ENCODE data around the gene TMEM186. TPM values are rescaled to one million over a fixed set of nuclear protein-coding genes. Genes with fewer than 3 reads are reported as not detected.
A peak's percentile ranks its signal among the peaks of the same experiment; 100 is the strongest.
"Not testable (repeated sequence)": the region's sequence is repeated elsewhere in the genome, so short reads cannot be mapped to it uniquely, and the experiment has no call there.

Gene TMEM186
- total and polyA plus RNA-seq, 8 donors, result 8.8 to 15.6 (median 12.4) TPM

GRCh38 chr16:8788578-8789172 is 8.8 kb downstream of the TMEM186 start:
- Histone ChIP-seq H3K4me3 (no peak overlapping the region), H3K27ac (no peak overlapping the region), H3K9me3 (no peaks in the 10 kb centered on the region), H3K36me3 (no peaks in the 10 kb centered on the region), H3K4me1 (no peaks in the 10 kb centered on the region), H3K27me3 (no peaks in the 10 kb centered on the region)
- no peak for ATAC-seq
- TF ChIP-seq CTCF (IDR thresholded peaks at IDR 0.05), result no peak
- DNase-seq, result no peak
- intact Hi-C loops (cut with DNase I), result no loop called here

- H3K9me3 ChIP-seq; H3K36me3 ChIP-seq; H3K4me1 ChIP-seq; intact Hi-C loops (cut with DNase I); H3K4me3 ChIP-seq; H3K27me3 ChIP-seq; H3K27ac ChIP-seq; ATAC-seq: not testable (repeated sequence)
- peak in 1 of 4 donors; percentile 53 for DNase-seq
These were observed 11.1 kb downstream of the TMEM186 start for GRCh38 chr16:8786316-8786715.

- no peaks in the 10 kb centered on the region for H3K27me3 ChIP-seq
- ATAC-seq (no peak), DNase-seq (no peak)
- no peak overlapping the region for H3K4me3 ChIP-seq
- H3K4me1 ChIP-seq, result no peaks in the 10 kb centered on the region
- no peaks in the 10 kb centered on the region for H3K9me3 ChIP-seq
- no peak overlapping the region for H3K27ac ChIP-seq
- no peak for TF ChIP-seq CTCF (IDR thresholded peaks at IDR 0.05)
- intact Hi-C loops (cut with DNase I), result no loop called here
- no peaks in the 10 kb centered on the region for H3K36me3 ChIP-seq
These were observed 12.0 kb downstream of the TMEM186 start for GRCh38 chr16:8785408-8785807.

GRCh38 chr16:8782673-8783072 is 14.8 kb downstream of the TMEM186 start:
- Histone ChIP-seq H3K27ac (no peak overlapping the region), H3K4me3 (no peak overlapping the region), H3K4me1 (no peaks in the 10 kb centered on the region), H3K27me3 (no peaks in the 10 kb centered on the region), H3K36me3 (peaks cover 0 to 7% of the 10 kb centered on the region in 2 donors), H3K9me3 (no peaks in the 10 kb centered on the region)
- intact Hi-C loops (cut with DNase I), result no loop called here
- no peak for ATAC-seq
- TF ChIP-seq CTCF (IDR thresholded peaks at IDR 0.05), result no peak
- DNase-seq, result no peak

- peaks cover 0 to 7% of the 10 kb centered on the region in 2 donors for H3K36me3 ChIP-seq
- TF ChIP-seq CTCF (IDR thresholded peaks at IDR 0.05), result no peak
- no peaks in the 10 kb centered on the region for H3K9me3 ChIP-seq
- DNase-seq, result no peak
- H3K27ac ChIP-seq, result no peak overlapping the region
- no peaks in the 10 kb centered on the region for H3K27me3 ChIP-seq
- intact Hi-C loops (cut with DNase I), result no loop called here
- no peak overlapping the region for H3K4me3 ChIP-seq
- no peak for ATAC-seq
- no peaks in the 10 kb centered on the region for H3K4me1 ChIP-seq
These were observed 15.6 kb downstream of the TMEM186 start for GRCh38 chr16:8781797-8782196.

- ATAC-seq, result no peak
- TF ChIP-seq CTCF (IDR thresholded peaks at IDR 0.05), result no peak
- H3K36me3 ChIP-seq, result peaks cover 0 to 40% of the 10 kb centered on the region in 2 donors
These were observed 20.2 kb downstream of the TMEM186 start for GRCh38 chr16:8777217-8777616.

More at GRCh38 chr16:8777217-8777616, 20.2 kb downstream of the TMEM186 start:
- H3K9me3 ChIP-seq, result no peaks in the 10 kb centered on the region
- H3K27ac ChIP-seq, result no peak overlapping the region
- intact Hi-C loops (cut with DNase I), result no loop called here
- no peaks in the 10 kb centered on the region for H3K27me3 ChIP-seq
- DNase-seq, result no peak
- H3K4me3 ChIP-seq, result no peak overlapping the region
- H3K4me1 ChIP-seq, result no peaks in the 10 kb centered on the region
